ENCODE measurements around the gene IL4I1.

Gene IL4I1

DNA sequence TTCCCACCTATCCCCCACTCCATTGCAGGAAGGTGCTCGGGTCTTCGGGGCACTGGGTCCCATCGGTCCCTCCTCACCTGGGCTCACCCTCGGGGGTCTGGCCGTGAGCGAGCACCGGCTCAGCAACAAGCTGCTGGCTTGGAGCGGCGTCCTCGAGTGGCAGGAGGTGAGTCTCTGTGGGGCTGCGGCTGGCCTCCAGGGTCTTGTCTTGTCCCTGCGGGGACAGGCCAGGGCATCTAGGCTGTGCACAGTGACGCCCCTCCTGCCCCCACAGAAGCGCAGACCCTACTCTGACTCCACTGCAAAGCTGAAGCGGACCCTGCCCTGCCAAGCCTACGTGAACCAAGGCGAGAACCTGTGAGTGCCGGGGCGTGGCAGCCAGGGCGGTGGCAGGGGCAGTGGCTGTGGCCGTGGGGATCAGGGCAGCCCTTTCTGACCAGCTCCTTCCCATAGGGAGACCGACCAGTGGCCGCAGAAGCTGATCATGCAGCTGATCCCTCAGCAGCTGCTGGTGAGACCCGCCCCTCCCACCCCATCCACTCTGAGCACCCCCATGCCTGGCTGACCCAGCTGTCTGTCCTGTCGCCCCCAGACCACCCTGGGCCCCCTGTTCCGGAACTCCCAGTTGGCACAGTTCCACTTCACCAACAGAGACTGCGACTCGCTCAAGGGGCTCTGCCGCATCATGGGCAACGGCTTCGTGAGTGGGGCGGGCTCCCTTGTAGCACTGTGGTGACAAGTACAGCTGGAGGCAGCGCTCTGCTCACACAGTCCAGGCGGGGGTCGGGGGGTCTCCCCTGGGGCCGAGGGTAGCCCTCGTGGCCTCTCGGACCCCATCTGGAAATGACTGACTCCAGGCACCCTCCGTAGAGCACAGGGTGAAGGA is 42.1 kb downstream of the IL4I1 start:
- TF ChIP-seq ZNF274 (IDR thresholded peaks at IDR 0.05; ENCODE audit: low read depth, low read length): no peak
- no peak overlapping the region for H3K4me3 ChIP-seq (ENCODE audit: low read length)

DNA sequence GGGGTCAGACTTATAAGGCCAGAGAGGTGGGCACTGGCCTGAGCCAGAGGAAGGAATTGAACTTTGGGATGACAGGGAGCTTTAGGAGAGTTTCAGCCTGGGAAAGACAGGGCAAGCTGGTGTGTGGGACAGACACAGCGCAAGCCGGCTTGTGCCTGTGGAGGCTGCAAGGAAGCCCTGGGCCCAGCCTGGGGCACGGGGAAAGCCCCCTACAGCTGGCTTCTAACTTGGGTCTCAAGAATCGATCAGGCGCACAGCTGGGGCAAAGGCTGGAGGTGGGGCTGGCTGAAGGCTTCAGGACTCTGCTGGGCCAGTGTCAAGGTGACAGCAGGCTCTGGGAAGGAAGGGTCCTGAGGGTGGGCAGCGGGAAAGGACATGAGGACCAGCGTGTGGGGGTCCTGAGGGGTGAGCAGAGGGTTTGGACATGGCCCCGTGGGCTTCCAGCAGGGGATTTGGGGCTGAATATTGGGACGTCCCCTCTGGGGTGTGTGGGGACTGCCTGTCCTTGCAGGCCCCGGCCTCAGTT is 42.8 kb downstream of the IL4I1 start:
- no peak overlapping the region for H3K4me3 ChIP-seq (ENCODE audit: low read length)
- no peak for TF ChIP-seq ZNF274 (IDR thresholded peaks at IDR 0.05; ENCODE audit: low read depth, low read length)

DNA sequence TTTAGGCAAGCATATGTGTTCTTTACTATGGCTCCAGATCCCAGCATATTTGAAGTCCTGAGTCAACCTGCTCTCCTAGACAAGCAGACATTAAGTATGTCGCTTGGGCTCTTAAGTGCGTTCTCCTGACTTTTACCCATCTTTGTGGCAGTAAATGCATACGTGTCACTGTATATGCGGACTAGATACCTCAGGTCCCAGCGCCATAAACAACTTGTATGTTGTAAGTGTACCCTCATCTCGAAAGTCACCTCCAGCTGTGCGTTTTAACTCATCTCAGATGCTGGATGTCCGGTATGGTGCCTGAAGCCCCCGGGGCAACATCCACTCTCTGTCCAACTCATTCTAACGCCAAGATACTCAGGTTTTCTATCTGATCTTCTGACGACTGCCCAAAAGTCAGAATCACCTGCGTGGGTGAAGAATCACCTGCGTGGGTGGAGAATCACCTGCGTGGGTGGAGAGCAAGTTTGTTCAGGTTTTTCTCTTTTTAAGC is 44.0 kb downstream of the IL4I1 start:
- no peak overlapping the region; the same call in 1 of the 2 replicates for H3K4me3 ChIP-seq (ENCODE audit: low read length)
- no peak for TF ChIP-seq ZNF274 (IDR thresholded peaks at IDR 0.05; ENCODE audit: low read depth, low read length)

DNA sequence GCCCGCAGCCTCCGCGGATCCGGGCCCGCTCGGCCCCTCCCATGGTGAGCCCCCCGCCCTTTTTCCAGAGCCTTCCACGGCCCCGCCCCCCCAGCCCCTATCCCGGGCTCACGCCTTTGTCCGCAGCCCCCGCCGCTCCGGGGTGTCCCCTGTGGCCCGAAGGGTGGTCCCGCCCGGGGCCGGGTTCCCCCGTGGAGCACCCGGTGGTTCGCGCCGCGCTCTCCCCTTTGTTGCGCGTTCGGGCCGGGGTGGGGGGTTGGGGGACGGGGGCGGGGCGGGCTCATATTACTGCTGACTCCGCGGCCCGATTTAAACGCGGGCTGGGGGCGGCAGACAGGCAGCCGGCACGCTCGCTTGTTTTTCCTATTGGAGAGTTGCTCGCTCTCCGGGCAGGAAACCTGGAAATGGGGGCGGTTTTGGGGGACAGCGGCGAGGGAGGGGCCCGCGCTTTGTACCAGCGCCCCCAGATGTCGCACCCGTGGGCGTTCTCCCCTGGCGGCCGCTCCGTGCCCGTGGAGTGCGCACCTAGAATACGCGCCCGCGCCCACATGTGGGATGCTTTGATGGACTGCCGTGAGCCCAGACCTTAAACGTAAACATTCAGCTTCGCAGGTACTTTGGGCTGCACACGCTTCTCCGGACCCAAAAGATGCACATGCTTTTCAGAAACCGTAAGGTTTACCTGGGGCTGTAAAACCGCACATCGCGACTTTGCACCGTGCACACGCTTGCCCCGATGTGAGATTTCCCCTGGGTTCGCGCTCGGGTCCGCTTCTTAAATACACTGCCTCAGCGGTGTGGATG is 45.0 kb downstream of the IL4I1 start:
- TF ChIP-seq ZNF274 (IDR thresholded peaks at IDR 0.05; ENCODE audit: low read depth, low read length): no peak
- H3K4me3 ChIP-seq (ENCODE audit: low read length): peak overlapping the region; percentile 64

DNA sequence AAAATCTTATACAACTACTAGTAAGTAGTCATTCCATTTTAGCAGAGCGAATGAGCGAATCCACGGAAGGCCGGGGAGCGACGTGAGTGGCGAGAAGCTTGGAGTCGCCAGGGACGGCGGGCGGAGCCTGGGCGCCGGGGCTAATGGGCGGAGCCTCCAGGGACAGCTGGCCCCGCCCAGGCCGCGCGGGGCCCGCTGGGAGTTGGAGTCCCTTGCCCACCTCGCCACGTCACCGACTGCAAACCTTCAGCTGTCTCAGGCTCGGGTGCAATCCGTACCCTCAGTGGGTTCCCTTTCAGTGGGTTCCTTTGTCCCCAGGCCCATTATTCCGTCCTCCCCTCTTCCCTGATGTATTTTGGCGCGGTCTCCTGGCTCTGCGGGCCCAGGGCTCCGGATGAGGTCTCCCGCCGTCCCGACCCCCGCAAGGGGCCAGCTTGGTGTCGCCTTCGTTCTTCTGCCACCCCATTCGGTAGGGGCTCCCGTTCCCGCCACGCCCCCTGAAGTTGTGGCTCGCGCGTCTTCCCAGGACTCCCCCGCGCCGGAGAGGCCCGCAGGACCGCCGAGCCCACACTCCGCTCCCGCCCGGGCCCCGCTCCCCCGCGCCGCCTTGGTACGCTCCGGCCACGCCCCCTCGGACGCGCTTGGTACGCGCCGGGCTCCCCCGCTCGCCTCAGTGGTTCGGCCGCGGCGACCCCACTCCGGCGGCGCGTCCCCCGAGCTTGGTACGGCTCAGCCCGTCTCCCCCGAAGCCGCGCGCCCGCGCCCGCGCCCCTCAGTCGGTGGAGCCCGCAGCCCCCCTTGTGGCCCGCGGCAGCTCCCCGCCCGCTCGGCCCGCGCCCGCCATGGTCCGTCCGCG is 46.0 kb downstream of the IL4I1 start, which contains the start of gene PTOV1:
TSS of gene PTOV1 (plus strand) at position 673 of the 856 bp plus-strand sequence.
- H3K4me3 ChIP-seq (ENCODE audit: low read length): peak within 1 kb of the TSS; percentile 64
- no peak for TF ChIP-seq ZNF274 (IDR thresholded peaks at IDR 0.05; ENCODE audit: low read depth, low read length)

DNA sequence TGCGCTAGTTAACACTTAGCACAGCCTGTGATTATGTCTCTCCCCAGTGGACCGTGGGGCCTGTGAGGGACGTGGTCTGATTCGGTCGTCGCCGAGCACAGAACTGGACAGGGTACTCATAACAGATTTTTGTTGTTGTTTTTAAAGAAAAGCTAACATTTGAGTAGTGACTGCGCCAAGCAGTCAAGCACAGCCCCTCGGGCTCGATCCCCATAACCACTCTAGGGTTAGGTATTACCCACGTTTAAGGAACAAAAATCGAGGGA is 46.5 kb downstream of the IL4I1 start:
- no peak for TF ChIP-seq ZNF274 (IDR thresholded peaks at IDR 0.05; ENCODE audit: low read depth, low read length)
- H3K4me3 ChIP-seq (ENCODE audit: low read length): peak overlapping the region; percentile 64

DNA sequence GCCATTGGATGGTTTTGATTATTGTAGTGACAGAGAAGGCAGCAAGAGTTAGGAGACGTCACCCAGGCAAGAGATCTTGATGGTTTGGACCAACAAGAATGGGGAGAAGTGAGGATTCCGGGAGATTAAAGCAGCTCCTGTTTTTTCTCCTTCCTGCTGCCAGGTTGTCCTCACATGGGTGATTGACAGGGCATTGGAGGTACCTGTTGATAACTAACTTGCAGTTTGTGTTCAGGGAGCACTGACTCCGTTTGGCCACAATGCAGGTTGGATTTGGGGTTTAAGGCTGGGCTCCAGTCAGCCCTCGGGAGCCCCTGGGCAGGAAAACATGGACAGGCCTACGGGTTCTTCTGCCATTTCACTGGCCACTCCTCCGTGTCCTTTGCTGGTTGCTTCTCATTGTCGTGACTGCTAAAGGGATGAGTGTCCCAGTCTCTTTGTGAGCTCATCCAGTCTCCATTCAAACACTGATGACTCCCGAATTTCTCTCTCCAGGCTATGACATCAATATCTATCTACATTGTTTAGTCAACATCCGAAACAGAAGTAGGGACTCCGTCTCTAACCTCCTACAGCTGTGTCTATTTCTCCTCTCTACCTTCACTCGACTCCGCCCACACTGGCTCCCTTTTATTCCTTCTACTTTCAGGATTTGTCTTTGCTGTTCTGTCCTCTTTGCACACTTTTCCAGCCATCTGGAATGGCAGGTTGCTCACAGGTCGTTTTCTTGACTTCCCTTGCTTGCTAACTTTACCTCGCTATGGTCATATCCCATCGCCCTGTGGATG is 47.1 kb downstream of the IL4I1 start:
- TF ChIP-seq ZNF274 (IDR thresholded peaks at IDR 0.05; ENCODE audit: low read depth, low read length): no peak
- peak overlapping the region; percentile 64; the same call in 1 of the 2 replicates for H3K4me3 ChIP-seq (ENCODE audit: low read length)

DNA sequence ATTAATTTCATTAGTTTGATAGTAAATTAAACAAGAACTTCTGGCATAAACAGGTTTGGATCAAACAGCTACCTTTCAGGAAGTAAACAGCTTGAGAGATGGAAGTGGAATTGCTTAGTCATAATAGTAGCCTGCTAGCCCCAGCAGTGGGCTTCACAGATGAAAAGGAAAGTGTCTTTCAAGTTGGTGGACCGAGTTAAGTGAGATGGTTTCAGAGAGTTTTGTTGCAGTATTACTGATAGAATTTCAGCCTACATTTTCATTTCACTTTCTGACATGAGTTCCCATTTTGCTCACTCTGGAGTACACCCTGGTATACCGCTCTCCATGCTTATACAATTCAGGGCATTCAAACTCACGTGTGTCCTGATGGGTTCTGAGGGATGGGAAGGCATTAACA is 47.7 kb downstream of the IL4I1 start:
- no peak for TF ChIP-seq ZNF274 (IDR thresholded peaks at IDR 0.05; ENCODE audit: low read depth, low read length)
- no peak overlapping the region for H3K4me3 ChIP-seq (ENCODE audit: low read length)

DNA sequence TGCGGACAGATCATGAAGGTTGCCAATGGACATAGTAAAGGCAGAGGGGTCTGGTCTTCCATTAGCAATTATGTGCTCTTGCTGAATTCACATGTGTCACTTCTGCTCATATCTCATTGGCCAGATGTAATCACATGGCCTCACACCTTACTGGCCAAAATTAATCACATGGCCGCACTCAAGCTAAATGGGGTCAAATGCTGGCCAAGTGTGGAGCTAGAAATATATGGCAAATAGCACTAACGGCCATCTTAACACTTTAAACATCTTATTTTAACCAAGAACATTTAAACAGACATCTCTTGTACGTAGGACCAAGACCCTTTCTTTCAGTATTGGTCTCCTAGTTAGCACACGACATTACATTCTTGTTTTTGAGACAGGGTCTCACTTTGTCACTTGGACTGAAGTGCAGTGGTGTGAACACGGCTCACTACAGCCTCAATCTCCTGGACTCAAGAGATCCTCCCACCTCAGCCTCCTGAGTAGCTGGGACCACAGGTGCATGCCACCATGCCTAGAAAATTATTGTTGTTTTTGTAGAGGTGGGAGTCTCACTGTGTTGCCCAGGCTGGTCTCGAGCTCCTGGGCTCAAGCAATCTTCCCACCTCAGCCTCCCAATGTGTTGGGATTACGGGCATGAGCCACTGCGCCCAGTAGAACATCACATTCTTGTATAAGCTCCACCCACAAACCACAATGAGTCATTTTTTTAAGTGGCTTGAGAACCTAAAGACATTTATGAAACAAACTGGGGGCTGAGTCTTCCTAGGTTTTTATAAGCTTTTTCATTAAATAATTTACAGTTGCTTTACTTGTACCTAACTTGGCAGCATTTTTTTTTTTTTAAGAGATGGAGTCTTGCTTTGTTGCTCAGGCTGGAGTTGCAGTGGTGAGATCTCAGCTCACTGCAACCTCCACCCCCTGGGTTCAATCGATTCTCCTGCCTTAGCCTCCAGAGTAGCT is 48.7 kb downstream of the IL4I1 start:
- H3K4me3 ChIP-seq (ENCODE audit: low read length): no peak overlapping the region
- no peak for TF ChIP-seq ZNF274 (IDR thresholded peaks at IDR 0.05; ENCODE audit: low read depth, low read length)

DNA sequence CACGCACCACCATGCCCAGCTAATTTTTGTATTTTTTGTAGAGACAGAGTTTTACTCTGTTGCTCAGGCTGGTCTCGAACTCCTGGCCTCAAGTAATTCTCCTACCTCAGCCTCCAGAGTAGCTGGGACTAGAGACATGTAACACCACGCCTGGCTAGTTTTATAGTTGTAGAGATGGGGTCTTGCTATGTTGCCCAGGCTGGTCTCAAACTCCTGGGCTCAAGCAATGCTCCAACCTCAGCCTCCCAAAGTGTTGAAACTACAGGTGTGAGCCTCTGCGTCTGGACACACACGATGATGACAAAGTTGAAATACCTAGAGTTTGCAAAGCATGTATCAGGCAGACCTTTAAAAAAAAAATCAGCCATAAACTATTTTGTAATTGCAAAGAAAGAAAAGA is 50.3 kb downstream of the IL4I1 start:
- TF ChIP-seq ZNF274 (IDR thresholded peaks at IDR 0.05; ENCODE audit: low read depth, low read length): no peak
- no peak overlapping the region for H3K4me3 ChIP-seq (ENCODE audit: low read length)

DNA sequence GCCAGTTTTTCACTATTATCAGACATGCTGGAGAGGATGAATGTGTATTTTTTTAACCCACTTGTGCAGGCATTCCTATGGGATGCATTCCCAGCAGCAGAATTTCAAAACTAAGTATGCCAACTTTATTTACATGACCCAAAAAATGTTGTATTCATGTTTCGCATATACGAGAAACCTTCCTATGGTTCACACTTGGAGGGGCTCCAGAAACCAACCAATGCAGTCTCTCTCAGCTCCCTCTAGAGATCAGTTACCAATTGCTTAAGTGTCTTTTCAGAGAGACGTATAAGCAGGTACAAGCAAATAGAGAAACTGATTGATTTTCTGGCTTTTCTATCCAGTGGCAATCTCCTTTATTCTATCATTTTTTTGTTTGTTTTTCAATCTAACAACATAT is 51.3 kb downstream of the IL4I1 start:
- TF ChIP-seq ZNF274 (IDR thresholded peaks at IDR 0.05; ENCODE audit: low read depth, low read length): no peak
- H3K4me3 ChIP-seq (ENCODE audit: low read length): no peak overlapping the region

Measured in GM08714 (cell line).